GM12875 (cell line): ENCODE measurements around the gene UBE2D2.
"Not testable (repeated sequence)": the region's sequence is repeated elsewhere in the genome, so short reads cannot be mapped to it uniquely, and the experiment has no call there.

ENCODE experiments used
- H3K4me3 ChIP-seq: one replicate; pipeline ENCODE4 v1.5.1; 2011; ENCODE audit warnings: low read depth, low read length, control low read depth
- CTCF ChIP-seq: IDR thresholded peaks from 2 replicates; pipeline ENCODE4 v1.5.1; 2011; ENCODE audit warnings: low read depth, mild to moderate bottlenecking, control low read depth, inconsistent platforms, low read length, moderate library complexity, borderline replicate concordance; ENCODE audit not compliant: insufficient read depth

Gene UBE2D2

DNA sequence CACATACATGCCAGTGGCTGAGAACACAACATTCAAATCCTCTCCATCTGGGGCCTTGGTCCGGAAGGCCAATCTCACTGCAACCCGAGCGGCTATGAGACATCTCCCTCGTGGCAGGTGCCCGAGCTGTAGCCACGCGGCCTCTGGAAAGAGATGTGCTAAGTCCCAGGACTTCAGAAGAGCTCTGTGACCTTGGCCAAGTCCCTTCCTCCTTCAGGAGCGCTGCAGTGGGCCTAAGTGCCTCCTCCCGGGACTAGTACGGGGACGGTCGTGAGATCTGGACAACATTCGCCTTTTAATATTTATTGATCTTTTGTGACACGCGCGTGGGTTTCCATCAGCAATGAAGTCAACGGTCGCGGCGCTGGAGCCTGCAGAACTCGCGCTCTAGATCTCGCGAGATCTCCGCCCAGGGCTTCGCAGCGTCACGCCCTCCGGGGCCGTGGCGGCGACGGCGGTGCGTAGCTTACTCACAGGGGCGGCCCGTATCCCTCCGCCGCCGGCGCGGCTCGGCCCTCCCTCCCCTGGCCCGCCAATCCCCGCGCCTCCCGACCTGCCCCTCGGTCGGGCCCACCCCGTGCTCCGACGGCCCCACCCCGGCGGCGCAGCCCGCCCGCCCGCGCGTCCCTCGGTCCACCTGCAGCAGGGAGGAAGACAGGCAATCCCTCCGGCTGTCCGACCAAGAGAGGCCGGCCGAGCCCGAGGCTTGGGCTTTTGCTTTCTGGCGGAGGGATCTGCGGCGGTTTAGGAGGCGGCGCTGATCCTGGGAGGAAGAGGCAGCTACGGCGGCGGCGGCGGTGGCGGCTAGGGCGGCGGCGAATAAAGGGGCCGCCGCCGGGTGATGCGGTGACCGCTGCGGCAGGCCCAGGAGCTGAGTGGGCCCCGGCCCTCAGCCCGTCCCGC lies at the start of gene UBE2D2:
TSS of gene UBE2D2 (plus strand) at position 588 of the 903 bp plus-strand sequence. CDS start 453 bp downstream, outside the sequence.
- peak within 1 kb of the TSS; percentile 73 for H3K4me3 ChIP-seq
- TF ChIP-seq CTCF, result no peak

DNA sequence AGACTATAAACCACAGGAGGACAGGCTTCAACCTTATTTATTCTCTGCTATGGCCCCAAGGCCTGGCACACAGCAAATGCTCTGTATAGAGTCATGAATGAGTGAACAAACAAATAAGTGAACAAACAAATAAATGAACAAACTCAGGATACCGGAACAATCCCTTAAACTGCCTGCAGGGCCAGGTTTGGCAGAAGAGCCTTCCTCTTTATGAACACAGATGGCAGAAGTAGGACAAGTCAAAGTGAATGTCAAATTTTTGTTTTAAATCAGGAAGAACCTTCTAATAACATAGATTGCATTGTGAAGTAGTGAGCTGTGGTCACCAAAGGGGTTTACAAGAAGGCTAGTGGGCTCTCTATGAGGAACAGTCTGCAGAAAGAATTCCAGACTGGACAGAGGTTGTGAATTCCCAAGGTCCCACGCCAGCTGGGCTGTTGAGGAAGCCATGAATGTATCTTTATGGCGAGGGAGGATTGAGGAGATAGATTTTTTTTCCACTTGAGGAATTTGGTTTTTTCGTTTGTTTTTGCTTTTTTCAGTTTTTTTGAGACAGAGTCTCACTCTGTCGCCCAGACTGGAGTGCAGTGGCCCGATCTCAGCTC lies 48.3 kb upstream of the UBE2D2 start:
- no peak for TF ChIP-seq CTCF
- H3K4me3 ChIP-seq, result no peak overlapping the region

DNA sequence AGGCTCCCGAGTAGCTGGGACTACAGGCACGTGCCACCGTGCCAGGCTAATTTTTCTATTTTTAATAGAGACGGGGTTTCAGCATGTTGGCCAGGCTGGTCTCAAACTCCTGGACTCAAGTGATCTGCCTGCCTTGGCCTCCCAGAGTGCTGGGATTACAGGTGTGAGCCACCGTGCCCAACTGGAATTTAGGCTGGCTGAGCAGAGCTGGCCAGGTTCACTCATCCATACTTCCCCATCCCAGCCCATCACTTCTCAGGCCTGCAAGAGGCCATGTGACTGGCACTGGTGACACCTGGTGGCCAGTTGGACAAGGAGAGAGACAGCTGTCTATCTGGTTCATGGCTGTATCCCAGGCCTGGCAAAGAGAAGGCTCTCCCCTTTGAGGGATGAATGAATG lies 47.7 kb upstream of the UBE2D2 start:
- not testable (repeated sequence) for H3K4me3 ChIP-seq
- TF ChIP-seq CTCF, result peak; percentile 79

- no peak overlapping the region for H3K4me3 ChIP-seq
- TF ChIP-seq CTCF, result no peak
Observed at GRCh38 chr5:139513852-139514485, 47.2 kb upstream of the UBE2D2 start.

- H3K4me3 ChIP-seq, result no peak overlapping the region
- TF ChIP-seq CTCF, result no peak
Observed at GRCh38 chr5:139514486-139514856, 46.7 kb upstream of the UBE2D2 start.

GRCh38 chr5:139517683-139518564 lies 43.2 kb upstream of the UBE2D2 start:
- TF ChIP-seq CTCF, result peak; percentile 99
- peak overlapping the region; percentile 56 for H3K4me3 ChIP-seq
